Hindlimb muscle (tissue), 1 donor: ENCODE data around the gene FOXN1. TPM values are rescaled to one million over a fixed set of nuclear protein-coding genes. Genes with fewer than 3 reads are reported as not detected.

Experiments
- DNase-seq: peaks from one replicate; pipeline ENCODE4 v3.0.0-alpha.2; 2013
- polyA plus RNA-seq: library from polyadenylated mRNA; unstranded; fragments of 120-200 nt; gene quantifications from one replicate; pipeline ENCODE4 v1.2.1, GENCODE V29; 2013; ENCODE audit not compliant: insufficient read length

Gene FOXN1
- polyA plus RNA-seq, 1 donor = 0.12 TPM

DNA sequence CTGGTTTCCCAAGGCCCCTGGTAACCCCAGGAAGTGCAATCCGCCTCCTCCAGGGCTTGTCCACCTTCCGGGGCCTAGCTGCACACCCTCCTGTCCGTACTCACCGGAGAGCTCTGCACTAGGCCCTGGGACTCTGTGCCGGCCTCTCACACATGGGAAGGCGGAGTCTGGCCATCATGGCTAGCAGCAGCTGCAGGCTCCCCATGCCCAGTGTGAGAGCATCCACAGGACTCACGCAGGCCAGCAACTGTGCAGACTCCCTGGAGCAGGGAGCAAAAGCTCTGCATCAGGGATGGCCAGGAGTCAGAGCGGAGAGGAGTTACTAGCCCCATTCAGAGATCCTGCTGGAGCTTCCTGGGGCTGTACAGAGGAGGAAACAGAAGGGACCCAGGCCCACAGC is 20.2 kb downstream of the FOXN1 start:
- DNase-seq = no peak

DNA sequence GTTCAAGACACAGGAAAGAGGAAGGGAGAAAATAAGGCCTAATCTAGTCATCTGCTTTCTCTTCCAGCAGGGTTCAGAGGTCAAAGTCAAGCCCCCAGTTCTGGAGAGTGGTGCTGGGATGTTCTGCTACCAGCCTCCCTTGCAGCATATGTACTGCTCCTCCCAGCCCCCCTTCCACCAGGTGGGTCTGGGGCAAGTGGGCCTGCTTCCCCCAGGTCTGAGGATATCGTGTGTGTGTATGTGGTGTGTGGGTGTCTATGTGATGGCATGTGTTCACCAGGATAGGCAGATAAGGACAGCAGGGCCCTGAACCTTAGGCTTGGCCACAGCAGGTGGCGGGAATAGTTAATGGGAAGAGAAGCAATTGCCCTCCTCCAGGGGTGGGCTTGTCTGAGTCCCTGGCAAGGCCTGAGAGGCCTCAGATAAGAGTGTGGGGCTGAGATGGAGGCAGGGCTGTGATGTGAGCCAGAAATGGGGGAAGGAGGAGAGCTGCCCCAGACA is 21.1 kb downstream of the FOXN1 start:
- no peak for DNase-seq

DNA sequence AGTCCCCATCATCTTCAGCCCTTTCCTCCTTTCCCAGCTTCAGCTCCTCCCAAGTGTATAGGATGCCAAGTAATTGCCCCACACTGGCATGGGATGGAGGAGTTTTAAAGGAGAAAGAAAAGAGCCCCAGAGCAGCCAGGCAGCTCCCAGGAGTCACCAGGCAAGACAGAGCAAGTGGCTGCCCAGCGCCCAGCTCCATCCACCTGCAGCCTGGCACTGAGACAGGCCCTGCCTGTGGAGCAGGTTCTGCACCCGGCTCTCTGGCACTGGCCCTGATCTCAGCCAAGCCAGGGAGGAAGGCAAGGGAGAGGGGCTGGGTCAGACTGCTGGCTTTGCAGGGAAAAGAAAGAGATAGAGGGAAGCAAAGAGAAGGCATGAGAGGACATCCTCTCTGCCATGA is 21.7 kb downstream of the FOXN1 start:
- no peak for DNase-seq

DNA sequence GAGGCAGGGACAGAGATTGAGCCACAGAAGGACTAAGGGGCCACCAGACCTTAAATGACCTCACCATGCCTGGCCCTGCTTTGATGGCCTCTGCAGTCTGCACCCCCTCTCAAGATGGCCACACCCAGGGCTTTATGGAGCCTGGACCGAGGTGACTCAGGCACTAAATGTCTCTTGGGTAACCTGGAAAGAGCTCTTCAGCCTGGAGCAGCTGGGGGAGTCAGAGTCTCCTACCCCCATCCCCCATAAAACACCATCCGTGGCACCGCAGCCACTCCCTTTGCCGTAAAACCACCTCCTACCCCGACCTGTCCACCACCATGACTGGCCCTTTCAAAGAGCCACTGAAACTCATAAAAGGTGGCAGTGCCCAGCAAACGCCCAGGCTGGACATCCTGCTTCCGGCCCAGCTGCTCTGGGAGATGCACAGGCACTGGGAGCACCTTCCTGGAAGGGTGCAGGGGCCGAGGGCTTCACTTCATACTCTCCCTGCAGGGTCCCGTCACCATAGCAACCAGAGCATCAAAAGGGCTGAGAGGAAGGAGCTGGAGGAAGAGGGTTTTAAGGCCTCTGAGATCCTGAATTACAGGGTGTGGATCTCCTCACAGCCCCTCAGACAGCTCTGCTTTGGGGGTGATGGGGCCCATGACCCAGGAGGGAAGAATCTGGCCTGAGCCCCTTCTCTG is 22.3 kb downstream of the FOXN1 start:
- DNase-seq = no peak

DNA sequence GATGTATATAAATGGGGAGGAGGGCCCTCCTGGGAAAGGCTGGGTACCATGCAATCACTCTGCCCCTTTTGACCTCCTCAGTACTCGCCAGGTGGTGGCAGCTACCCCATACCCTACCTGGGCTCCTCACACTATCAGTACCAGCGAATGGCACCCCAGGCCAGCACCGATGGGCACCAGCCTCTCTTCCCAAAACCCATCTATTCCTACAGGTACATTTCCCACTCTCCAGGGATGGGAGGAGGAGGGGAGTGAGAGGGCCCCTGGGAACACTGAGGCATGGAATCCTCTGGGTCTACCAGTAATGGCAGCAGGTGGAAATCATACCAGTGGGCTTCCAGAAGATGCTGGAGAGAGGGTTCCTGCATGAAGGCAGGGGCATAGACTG is 22.9 kb downstream of the FOXN1 start:
- DNase-seq = no peak

DNA sequence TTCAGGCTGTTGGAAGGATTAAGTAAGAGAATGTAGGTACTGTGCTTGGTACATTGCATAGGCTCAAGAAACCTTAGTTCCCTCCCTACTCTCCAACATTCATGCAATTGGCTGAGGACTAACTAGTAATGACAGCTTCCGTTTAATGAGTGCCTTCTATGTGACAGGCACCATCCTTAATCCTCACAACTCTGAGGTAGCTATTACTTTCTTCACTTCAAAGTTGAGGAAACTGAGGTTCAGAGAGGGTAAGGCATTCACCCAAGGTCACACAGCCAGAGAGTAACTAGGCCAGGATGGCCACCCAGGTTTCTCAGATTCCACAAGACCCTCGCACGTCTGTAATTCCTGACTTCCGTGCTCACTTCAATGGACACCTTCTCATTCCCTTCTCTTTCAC is 24.1 kb downstream of the FOXN1 start:
- DNase-seq = no peak

DNA sequence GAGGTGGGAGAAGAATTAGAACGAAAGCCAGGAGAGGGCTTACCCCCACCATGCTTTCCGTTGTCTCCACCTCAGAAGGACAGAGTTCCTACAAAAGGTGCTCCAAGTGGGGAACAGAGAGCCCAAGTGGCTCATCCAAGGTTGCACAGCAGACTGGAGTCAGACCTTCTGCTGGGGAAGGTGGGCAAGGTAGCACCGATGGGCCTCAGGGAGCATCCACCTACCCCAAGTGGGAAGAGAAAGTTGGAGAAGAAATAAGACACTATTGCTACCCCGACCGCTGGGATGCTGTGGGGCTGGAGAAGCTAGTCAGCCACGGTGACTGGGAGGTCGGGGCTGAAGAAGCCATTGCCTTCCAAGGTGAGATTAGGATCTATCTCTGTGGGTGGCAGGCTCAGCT is 24.8 kb downstream of the FOXN1 start:
- no peak for DNase-seq

DNA sequence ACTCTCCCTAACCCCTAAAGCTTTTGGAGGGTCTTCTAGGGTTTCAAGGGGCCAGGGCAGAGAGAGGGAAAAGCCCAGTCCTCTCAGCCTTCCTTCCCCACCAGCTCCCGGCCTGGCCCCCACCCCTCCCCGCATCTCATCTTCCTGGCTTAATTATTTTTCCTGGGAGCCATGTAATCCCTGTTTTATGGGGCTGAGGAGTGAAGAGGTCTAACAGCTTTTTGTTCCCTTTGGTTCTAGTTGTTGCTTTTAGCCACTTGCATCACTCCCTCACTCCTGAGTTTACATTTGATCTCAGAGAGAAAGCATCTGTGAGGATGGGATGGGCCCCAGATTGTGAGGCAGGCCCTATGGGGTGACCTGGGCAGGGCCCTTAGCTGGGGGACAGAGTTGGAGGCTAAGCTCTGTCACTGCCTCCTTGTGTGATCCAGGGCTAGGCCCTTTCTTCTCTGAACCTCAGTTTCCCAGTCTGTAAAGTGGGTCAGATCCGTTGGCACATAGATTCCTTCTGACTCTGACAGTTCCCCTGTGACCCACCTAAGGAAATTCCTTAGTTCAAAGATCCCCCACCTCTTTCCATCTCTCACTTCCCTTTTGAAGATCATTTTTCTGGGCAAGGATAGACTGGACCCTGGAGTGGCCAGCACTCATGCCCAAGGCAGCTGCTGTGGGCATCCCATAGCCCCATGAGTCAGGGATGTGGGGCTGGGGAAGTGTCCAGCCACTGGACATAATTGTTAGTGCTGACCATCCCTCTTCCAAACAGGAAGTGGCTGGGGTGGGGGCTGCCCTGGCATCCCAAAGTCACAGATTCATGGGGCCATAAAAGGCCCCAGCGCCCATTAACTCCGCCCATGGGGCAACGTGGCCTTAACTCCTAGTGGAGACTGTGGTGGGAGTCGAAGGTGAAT is 26.2 kb downstream of the FOXN1 start:
- DNase-seq = no peak

DNA sequence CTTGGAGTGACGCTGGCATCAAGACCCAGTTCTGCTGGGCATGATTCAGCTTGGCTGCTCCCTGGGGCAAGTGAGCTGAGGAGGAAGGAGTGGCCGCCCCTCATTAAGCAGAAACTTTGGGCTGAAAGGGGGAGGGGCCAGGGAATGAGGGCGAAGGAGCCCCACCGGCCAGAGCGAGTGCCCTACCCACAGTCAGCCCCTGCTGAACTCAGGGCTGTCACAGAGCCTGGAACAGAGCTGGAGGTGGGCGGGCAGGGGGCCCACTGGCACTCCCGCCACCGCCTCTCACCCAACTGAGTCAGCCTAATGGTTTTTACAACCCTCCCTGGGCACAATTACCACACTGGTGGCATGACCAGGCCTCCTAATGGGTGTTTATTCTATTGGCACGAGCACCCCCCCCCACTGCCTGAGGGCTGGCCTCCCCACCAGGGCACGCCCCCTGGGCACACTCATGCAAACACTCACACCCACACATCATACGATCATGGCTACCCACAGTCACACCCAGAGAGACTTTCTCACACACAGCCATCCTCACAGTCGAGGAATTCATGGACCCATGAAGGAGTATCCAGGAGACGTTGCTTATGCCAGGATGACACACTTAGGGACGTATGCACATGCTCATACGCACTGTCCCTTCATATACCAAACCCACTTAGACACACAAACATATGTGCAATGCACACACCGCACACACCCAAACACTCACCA is 27.1 kb downstream of the FOXN1 start:
- DNase-seq = no peak

DNA sequence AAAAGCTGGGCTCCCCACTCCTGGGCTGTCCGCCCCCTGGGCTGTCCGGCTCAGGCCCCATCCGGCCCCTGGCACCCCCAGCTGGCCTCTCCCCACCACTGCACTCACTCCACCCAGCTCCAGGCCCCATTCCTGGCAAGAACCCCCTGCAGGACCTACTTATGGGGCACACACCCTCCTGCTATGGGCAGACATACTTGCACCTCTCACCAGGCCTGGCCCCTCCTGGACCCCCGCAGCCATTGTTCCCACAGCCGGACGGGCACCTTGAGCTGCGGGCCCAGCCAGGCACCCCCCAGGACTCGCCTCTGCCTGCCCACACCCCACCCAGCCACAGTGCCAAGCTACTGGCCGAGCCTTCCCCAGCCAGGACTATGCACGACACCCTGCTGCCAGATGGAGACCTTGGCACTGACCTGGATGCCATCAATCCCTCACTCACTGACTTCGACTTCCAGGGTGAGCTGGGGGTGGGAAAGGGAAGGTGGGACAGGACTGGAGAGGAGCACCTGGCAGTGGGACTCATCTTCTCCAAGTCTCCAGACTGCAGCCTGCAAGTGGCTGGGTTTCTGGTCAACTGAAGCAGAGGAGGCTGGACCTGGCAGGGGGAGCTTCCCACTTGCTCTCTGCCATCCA is 28.7 kb downstream of the FOXN1 start:
- DNase-seq = no peak

DNA sequence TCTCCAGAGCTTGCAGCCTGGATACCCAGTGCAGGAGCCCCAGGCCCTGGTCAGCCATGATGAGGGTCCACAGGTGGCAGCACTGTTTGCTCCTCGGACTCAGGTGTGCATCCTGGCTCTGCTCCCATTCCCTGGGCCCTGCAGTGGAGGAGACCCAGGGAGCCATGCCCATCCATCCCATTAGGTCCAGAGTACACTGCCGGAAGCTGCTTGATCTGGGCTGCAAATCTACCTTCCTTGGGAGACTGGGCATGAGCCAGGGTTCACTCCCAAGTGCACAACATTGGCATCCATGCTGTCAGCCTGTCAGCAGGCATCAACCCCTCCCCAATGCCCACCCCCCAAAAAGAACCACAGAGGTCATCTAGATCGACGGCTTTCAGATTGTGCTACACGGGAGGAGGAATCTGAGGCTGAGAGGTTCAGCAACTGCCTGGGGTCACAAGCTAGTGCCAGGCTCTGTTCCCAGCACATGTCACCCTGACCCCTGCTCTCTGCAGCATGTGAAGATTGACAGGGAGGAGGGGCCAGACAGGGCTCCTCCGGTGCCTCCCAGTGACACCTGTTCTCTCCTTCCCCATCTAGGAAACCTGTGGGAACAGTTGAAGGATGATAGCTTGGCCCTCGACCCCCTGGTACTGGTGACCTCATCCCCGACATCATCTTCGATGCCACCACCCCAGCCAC is 30.5 kb downstream of the FOXN1 start:
- DNase-seq = no peak

DNA sequence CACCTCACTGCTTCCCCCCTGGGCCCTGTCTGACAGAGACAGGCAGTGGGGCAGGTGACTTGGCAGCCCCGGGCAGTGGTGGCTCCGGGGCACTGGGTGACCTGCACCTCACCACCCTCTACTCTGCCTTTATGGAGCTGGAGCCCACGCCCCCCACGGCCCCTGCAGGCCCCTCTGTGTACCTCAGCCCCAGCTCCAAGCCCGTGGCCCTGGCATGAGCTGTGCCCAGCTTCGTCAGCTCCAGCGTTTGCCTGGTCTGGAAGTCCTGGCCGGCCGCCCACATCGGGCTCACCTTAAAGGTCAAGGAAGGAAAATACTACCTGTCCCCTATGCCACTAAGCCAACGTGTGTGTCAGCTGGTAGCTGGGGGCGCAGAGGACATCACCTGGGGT is 31.1 kb downstream of the FOXN1 start:
- no peak for DNase-seq

DNA sequence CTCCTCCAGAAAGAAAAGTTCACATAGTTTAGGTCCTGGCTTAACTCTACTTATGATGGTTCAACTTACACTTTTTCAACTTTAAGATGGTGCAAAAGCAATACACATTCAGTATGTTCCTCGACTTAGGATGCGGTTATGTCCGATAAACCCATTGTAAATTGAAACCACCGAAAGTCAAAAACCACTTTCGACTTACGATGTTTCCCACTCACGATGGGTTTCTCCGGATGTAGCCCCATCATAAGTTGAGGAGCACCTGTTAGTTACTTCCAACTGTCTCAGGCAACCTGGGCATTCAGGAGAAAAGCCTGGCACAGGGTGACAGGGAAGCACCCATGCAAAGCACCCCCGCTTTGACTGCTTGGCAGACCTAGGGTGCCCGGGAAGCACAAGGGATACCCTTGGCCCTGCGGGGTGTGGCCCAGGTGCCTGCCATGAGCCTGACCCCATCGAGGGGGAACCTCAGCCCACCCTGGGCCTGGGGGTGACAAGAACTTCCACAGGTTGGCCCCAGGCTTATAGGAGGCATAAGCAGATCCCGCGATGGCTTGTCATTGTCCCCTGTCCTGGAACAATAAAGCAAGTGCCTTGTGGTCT is 32.2 kb downstream of the FOXN1 start:
- no peak for DNase-seq

DNA sequence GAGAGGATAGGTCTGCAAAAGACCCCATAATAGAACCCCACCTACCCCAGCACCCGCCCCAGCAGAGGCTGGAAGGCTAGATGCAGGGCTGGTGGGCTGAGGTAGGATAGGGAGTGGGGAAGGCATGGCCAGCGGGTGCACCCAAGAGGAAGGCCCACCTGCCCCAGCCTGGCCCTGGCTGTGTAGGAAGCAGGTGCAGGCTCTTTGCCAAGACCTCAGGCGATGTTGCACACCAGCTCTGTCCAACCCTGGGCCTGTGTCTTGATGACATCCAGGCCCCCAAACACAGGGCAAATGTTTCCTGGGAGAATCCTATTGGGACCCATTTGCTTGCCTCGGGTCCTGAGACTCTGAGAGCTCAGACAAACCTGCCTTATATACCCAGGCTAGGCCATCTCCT is 34.1 kb downstream of the FOXN1 start:
- DNase-seq = no peak

DNA sequence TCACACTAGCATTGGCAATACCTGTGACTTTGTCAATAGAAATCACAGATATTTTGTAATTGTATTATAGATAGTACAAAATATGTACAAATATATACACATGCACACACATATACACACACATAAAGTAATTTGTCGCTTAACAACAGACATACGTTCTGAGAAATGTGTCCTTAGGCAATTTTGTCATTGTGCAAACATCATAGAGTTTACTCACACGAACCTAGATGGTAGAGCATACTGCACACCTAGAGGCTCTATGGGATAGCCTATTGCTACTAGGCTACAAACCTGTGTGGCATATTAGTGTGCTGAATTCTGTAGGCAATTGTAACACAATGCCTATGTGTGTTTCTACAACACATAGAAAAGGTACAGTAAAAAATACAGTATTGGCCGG is 35.3 kb downstream of the FOXN1 start:
- no peak for DNase-seq

DNA sequence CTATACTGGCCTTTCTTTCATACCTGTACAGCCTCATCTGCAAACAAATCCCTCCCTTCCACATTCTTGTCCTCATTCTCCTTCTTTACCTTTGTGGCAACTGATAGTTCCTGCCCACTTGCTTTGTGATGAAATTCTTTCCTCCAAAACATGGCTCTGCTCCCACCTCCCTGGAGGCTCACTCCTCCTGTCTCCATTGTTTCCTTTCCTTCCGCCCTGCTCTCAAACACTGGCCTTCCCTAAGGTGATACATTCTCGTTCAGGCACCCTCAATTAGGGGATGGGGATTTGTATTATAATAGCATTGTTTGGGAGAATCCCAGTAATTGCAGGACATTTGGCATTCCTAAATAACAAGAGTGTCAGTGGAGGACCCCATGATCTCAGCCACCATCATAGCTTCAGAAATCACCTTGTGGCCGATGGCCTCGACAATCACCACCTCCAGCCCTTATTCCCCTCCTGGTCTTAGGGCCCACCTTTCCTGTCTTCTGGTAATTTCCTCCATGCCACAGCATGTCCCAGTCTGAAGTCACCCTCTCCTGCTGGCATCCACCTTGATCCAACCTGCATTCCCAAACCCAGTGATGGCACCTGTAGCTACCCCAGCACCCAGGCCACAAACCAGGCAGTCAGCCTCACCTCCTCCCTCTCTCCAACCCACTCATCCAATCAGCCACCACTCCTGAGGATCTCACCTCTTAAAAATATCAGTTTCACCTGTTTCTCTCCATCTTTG is 38.4 kb downstream of the FOXN1 start:
- no peak for DNase-seq

DNA sequence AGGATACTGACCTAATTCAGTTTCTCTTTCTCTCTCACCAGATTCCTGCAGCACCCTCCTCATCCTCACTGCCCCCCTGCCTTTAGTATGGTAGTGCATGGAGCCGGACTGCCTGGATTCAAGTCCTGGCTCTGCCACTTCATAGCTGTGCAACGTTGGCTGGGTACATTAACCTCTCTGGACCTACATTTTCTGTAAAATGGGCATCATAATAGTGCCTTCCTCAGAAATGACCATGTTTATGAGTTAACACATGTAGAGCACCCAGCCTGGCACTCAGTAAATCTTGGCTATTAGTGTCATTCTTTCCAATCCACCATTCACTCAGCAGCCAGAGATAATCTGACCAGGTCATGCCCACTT is 39.0 kb downstream of the FOXN1 start:
- DNase-seq = no peak

DNA sequence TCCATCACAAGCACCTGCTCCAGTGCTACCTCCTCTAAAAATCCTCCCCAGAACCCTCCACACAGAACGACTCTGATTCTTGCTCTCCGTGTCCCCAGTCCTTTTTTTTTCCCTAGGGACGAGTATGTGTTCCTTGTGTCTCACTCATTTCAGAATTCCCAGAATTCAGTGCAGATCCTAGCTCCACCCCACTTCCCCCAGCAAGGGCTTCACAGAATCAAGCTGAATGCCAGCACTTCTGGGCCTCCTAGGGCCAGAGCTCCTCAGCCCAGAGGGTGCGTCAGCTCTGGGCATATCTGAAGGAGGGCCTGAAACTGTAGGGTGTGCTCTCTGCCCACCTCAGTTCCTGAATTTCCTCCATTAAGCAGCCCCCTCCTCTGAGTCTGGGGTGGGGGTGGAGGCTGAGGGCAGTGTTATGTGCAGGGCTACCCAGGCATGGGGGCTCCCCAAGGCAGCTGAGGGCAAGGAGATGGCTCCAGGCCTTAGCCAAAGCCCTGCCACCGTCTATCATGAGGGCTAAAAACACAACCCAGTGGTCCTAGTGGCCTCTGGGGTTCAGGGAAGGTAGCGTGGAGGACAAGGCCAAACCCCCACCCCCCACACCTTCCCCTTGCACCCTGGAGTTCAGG is 39.8 kb downstream of the FOXN1 start:
- DNase-seq = no peak

DNA sequence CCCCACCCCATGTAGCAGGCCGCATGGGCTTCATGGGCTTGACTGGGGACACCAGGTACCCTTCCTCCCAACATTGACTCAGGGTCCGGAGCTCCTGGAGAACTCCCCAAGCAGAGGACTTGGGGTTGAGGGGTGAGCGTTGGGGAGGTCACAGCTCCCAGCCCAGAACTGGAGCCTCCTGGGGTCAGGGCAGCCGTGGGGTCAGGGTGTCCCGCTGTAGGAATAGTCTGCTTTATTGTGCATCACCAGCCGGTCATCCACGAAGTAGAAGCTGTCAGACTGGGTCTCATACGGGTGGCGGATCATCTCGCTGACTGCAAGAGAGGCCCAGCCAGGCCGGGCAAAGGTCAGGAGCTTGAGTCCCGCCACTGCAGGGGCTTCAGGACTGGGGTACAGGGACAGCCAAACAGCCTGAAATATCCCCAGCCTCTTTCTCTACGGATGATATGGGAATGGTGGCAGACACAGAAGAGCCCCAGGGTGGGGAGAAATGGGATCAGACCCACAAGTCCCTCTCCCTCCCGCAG is 41.0 kb downstream of the FOXN1 start:
- DNase-seq = no peak
